A673 (cell line): Measurements from ENCODE around the gene LMNB1.

ENCODE experiments used
- EZH2 ChIP-seq: fragments of 200-600 bp; sonication (generic); IDR thresholded peaks from 2 replicates; pipeline ENCODE4 v1.6.1; 2017; ENCODE audit warnings: borderline replicate concordance, low read depth, mild to moderate bottlenecking, mixed read lengths, antibody characterized with exemption, low read length; ENCODE audit not compliant: poor library complexity, severe bottlenecking
- TF ChIP-seq, protein P1 (sequence below): fragments of 300-800, 200-600 bp; sonication (generic); conservative IDR thresholded peaks from 2 replicates; pipeline ENCODE4 v1.5.1; 2017; ENCODE audit warnings: low read depth, mild to moderate bottlenecking, antibody characterized with exemption, low read length, moderate library complexity, mixed read lengths

GRCh38 chr5:126816649-126817048 is 39.7 kb downstream of the LMNB1 start:
- TF ChIP-seq, protein P1, sequence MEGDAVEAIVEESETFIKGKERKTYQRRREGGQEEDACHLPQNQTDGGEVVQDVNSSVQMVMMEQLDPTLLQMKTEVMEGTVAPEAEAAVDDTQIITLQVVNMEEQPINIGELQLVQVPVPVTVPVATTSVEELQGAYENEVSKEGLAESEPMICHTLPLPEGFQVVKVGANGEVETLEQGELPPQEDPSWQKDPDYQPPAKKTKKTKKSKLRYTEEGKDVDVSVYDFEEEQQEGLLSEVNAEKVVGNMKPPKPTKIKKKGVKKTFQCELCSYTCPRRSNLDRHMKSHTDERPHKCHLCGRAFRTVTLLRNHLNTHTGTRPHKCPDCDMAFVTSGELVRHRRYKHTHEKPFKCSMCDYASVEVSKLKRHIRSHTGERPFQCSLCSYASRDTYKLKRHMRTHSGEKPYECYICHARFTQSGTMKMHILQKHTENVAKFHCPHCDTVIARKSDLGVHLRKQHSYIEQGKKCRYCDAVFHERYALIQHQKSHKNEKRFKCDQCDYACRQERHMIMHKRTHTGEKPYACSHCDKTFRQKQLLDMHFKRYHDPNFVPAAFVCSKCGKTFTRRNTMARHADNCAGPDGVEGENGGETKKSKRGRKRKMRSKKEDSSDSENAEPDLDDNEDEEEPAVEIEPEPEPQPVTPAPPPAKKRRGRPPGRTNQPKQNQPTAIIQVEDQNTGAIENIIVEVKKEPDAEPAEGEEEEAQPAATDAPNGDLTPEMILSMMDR: no peak
- TF ChIP-seq EZH2: no peak
